Measurements from ENCODE around the gene RNF130.

Gene RNF130

GRCh38 chr5:180086816-180087399, 15.3 kb upstream of the RNF130 start:
- DNase-seq (ENCODE audit: insufficient read length, low spot score) (no peak), FAIRE-seq (no peak)

GRCh38 chr5:180085837-180086236, 14.3 kb upstream of the RNF130 start:
- FAIRE-seq (no peak), DNase-seq (ENCODE audit: insufficient read length, low spot score) (no peak)

- DNase-seq (ENCODE audit: insufficient read length, low spot score) (no peak), FAIRE-seq (no peak)
Observed at GRCh38 chr5:180084638-180085561, 13.3 kb upstream of the RNF130 start.

- FAIRE-seq: no peak
- DNase-seq (ENCODE audit: insufficient read length, low spot score): no peak
Observed at GRCh38 chr5:180083529-180084060, 12.0 kb upstream of the RNF130 start.

GRCh38 chr5:180082633-180083420, 11.3 kb upstream of the RNF130 start:
- no peak for DNase-seq (ENCODE audit: insufficient read length, low spot score)

GRCh38 chr5:180081481-180081880, 9.9 kb upstream of the RNF130 start:
- DNase-seq (ENCODE audit: insufficient read length, low spot score) (no peak), FAIRE-seq (no peak)

More at GRCh38 chr5:180082633-180083420, 11.3 kb upstream of the RNF130 start:
- FAIRE-seq: no peak

- DNase-seq (ENCODE audit: insufficient read length, low spot score) (no peak), FAIRE-seq (no peak)
Observed at GRCh38 chr5:180080486-180081280, 9.1 kb upstream of the RNF130 start.

GRCh38 chr5:180079702-180080466, 8.3 kb upstream of the RNF130 start:
- no peak for FAIRE-seq

GRCh38 chr5:180078348-180078747, 6.8 kb upstream of the RNF130 start:
- no peak for FAIRE-seq
- DNase-seq (ENCODE audit: insufficient read length, low spot score): no peak

More at GRCh38 chr5:180079702-180080466, 8.3 kb upstream of the RNF130 start:
- DNase-seq (ENCODE audit: insufficient read length, low spot score): no peak

- DNase-seq (ENCODE audit: insufficient read length, low spot score) (no peak), FAIRE-seq (no peak)
Observed at GRCh38 chr5:180077594-180078284, 6.2 kb upstream of the RNF130 start.

- FAIRE-seq (no peak), DNase-seq (ENCODE audit: insufficient read length, low spot score) (no peak)
Observed at GRCh38 chr5:180075703-180076102, 4.1 kb upstream of the RNF130 start.

GRCh38 chr5:180074462-180074861, 2.9 kb upstream of the RNF130 start:
- no peak for FAIRE-seq
- no peak for DNase-seq (ENCODE audit: insufficient read length, low spot score)

GRCh38 chr5:180072556-180072955, 997 bp upstream of the RNF130 start:
- DNase-seq (ENCODE audit: insufficient read length, low spot score) (no peak), FAIRE-seq (no peak)

- FAIRE-seq: no peak
Observed at GRCh38 chr5:180072256-180072548, 643 bp upstream of the RNF130 start.

GRCh38 chr5:180070756-180071530, 616 bp downstream of the RNF130 start:
- FAIRE-seq (no peak), DNase-seq (ENCODE audit: insufficient read length, low spot score) (no peak)

More at GRCh38 chr5:180072256-180072548, 643 bp upstream of the RNF130 start:
- no peak for DNase-seq (ENCODE audit: insufficient read length, low spot score)

GRCh38 chr5:180069589-180070247, 1.8 kb downstream of the RNF130 start:
- no peak for DNase-seq (ENCODE audit: insufficient read length, low spot score)
- no peak for FAIRE-seq

GRCh38 chr5:180068519-180069090, 3.0 kb downstream of the RNF130 start:
- no peak for FAIRE-seq
- DNase-seq (ENCODE audit: insufficient read length, low spot score): no peak
